GM06990 (cell line): ENCODE data around the gene LRRC27.
"Not testable (repeated sequence)": the region's sequence is repeated elsewhere in the genome, so short reads cannot be mapped to it uniquely, and the experiment has no call there.

Source experiments
- DNase-seq: peaks from one replicate; pipeline ENCODE4 v3.0.0-alpha.2; 2011; ENCODE audit not compliant: insufficient read length; ENCODE audit errors: extremely low read depth
- H3K27me3 ChIP-seq: replicated peaks from 2 replicates; pipeline ENCODE4 v1.6.0; 2011; ENCODE audit warnings: low read length; ENCODE audit not compliant: control insufficient read depth, insufficient read depth
- H3K36me3 ChIP-seq: 2 replicates; pipeline ENCODE4 v1.5.1; 2011; ENCODE audit warnings: low read length; ENCODE audit not compliant: control insufficient read depth, insufficient read depth
- H3K4me3 ChIP-seq: replicated peaks from 2 replicates; pipeline ENCODE4 v1.5.1; 2011; ENCODE audit warnings: low read depth, mild to moderate bottlenecking, control low read depth, low read length
- TF ChIP-seq, protein P1 (sequence below): IDR thresholded peaks from 2 replicates; pipeline ENCODE4 v1.5.1; 2011; ENCODE audit warnings: low read length, control low read depth, mild to moderate bottlenecking, inconsistent platforms; ENCODE audit not compliant: insufficient read depth, poor library complexity, severe bottlenecking

The LRRC27 gene

GRCh38 chr10:132385721-132386418, 53.9 kb downstream of the LRRC27 start:
- Histone ChIP-seq H3K4me3 (no peak overlapping the region), H3K27me3 (no peaks in the 10 kb centered on the region; the same call in 1 of the 2 replicates)
- TF ChIP-seq, protein P1, sequence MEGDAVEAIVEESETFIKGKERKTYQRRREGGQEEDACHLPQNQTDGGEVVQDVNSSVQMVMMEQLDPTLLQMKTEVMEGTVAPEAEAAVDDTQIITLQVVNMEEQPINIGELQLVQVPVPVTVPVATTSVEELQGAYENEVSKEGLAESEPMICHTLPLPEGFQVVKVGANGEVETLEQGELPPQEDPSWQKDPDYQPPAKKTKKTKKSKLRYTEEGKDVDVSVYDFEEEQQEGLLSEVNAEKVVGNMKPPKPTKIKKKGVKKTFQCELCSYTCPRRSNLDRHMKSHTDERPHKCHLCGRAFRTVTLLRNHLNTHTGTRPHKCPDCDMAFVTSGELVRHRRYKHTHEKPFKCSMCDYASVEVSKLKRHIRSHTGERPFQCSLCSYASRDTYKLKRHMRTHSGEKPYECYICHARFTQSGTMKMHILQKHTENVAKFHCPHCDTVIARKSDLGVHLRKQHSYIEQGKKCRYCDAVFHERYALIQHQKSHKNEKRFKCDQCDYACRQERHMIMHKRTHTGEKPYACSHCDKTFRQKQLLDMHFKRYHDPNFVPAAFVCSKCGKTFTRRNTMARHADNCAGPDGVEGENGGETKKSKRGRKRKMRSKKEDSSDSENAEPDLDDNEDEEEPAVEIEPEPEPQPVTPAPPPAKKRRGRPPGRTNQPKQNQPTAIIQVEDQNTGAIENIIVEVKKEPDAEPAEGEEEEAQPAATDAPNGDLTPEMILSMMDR = no peak

GRCh38 chr10:132386419-132386831, 54.4 kb downstream of the LRRC27 start:
- TF ChIP-seq, protein P1 = no peak
- Histone ChIP-seq H3K36me3 (no peaks in the 10 kb centered on the region), H3K4me3 (no peak overlapping the region), H3K27me3 (no peaks in the 10 kb centered on the region; the same call in 1 of the 2 replicates)
- DNase-seq = no peak

More at GRCh38 chr10:132385721-132386418, 53.9 kb downstream of the LRRC27 start:
- H3K36me3 ChIP-seq = no peaks in the 10 kb centered on the region
- DNase-seq = no peak

- H3K4me3 ChIP-seq, H3K36me3 ChIP-seq, H3K27me3 ChIP-seq, DNase-seq: not testable (repeated sequence)
Measured at GRCh38 chr10:132386896-132387295, 54.9 kb downstream of the LRRC27 start.

GRCh38 chr10:132387764-132388210, 55.8 kb downstream of the LRRC27 start:
- no peak overlapping the region for H3K4me3 ChIP-seq
- TF ChIP-seq, protein P1 = peak; percentile 50
- no peaks in the 10 kb centered on the region; the same call in 1 of the 2 replicates for H3K27me3 ChIP-seq
- DNase-seq = peak; percentile 39
- H3K36me3 ChIP-seq = no peaks in the 10 kb centered on the region

DNA sequence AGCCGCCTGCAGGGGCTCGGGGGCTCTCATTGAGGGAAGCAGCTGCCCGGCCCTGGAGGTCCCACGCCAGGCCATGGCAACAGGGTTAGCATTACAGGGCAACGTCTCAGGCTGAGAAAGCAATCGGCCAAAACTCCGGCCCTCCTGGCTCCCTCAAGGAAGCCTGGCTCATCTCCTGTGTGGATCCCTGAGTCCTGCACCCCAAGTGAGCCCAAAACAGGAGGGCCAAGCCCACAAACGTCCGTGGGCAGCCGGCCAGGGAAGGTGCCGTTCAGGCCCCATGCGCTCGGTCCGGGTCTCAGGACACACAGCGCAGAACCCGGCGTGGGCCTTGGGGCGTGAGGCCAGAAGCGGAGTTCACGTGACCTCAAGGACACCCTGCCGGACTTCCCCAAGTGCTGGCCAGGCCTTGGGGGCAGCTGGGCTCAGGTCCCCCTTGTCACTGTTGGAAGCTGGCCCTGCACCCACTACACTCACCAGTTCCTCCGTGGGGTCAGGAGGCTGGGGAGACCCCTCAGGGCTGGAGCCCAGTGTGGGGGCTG, 57.0 kb downstream of the LRRC27 start:
- TF ChIP-seq, protein P1 = no peak

DNA sequence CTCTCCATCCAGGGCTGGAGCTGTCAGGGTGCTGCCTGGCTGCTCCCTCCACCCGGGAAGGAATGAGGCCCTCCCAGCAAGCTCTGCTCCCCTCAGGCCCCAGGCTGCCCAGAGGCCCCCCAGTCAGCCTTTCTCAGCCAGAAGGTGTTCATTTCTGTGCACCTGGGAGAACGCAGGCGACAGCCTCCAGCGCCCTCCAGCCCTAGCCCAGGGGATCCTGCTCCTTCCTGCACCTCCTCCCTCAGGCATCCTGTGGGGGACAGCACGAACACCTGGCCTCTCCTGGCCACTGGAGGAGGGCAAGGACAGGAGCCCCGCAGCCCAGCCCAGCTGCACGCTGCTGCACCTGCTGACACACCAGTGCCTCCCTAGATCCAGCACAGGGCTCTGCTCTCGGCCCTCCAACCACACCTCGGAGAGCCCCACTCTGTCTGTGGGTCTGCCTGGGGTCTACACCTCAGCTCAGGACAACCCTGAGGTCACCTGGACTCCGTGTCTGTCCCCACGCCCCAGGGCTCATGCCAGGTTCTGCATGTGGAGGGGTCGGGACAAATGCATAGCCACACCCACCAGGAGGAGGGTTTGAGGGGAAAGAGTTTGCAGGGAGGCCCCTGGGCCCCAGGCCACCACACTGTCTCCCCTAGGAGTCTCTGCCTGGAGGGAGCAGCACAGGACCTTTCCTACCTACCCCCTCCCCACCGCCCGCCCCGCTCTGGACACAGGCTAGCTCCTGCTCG, 57.6 kb downstream of the LRRC27 start:
- Histone ChIP-seq H3K36me3 (no peaks in the 10 kb centered on the region), H3K27me3 (no peaks in the 10 kb centered on the region; the same call in 1 of the 2 replicates), H3K4me3 (no peak overlapping the region)
- DNase-seq = no peak
- TF ChIP-seq, protein P1 = no peak

More for the DNA sequence above, 57.0 kb downstream of the LRRC27 start:
- H3K27me3 ChIP-seq = no peaks in the 10 kb centered on the region; the same call in 1 of the 2 replicates
- no peaks in the 10 kb centered on the region for H3K36me3 ChIP-seq
- H3K4me3 ChIP-seq = no peak overlapping the region
- DNase-seq = no peak
